Stimulated activated CD8-positive, alpha-beta memory T cell treated with anti-CD3 and anti-CD28 coated beads, Interleukin-7, amount 100 ng/mL, for 1 hour (primary cell): ENCODE results near the gene COL27A1.
"Not testable (repeated sequence)": the region's sequence is repeated elsewhere in the genome, so short reads cannot be mapped to it uniquely, and the experiment has no call there.

Experiments used
- DNase-seq, 2 donors: peaks; one replicate each; pipeline ENCODE4 v3.0.0-alpha.2; 2020; ENCODE audit warnings: low read depth in 2 of 2

COL27A1 gene

DNA sequence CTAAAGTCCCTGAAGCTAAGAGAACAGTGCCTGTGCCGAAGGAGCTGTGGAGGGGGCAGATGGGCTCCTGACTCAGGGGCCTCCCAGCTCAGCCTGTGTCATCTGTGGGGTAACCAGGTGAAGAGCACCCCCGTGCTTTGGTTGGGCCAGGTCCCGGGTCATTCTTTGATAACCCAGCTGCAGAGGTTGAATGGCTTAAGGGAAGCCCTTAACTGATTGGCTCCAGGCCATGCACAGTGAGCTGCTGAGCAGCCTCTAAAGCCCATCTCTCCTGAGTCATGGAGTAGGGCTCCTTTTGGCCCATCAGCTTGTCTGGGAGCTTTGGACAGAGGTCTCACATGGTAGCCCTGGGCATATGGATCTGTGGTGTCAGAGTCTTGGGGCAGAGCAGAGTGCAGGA, 28.7 kb downstream of the COL27A1 start:
- DNase-seq = no peak

DNA sequence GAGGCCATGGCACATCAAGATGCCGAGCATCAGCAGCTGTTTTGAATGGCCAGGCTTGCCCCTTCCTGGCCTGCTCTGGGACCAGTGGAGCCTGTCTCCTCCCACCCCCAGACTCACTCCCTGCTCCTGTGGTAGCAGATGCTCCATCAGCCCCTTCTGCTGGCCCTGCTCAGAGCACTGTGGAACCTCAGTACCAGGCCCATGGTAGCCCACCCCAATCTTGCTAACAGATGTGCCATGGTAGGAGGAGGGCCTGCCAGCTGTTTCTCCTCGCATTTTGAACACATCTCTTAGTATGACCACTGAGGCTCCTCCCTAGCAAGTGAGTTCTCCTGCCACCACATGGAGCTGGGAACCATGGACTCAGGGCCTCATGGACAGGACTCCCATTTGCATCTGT, 29.5 kb downstream of the COL27A1 start:
- DNase-seq = no peak

DNA sequence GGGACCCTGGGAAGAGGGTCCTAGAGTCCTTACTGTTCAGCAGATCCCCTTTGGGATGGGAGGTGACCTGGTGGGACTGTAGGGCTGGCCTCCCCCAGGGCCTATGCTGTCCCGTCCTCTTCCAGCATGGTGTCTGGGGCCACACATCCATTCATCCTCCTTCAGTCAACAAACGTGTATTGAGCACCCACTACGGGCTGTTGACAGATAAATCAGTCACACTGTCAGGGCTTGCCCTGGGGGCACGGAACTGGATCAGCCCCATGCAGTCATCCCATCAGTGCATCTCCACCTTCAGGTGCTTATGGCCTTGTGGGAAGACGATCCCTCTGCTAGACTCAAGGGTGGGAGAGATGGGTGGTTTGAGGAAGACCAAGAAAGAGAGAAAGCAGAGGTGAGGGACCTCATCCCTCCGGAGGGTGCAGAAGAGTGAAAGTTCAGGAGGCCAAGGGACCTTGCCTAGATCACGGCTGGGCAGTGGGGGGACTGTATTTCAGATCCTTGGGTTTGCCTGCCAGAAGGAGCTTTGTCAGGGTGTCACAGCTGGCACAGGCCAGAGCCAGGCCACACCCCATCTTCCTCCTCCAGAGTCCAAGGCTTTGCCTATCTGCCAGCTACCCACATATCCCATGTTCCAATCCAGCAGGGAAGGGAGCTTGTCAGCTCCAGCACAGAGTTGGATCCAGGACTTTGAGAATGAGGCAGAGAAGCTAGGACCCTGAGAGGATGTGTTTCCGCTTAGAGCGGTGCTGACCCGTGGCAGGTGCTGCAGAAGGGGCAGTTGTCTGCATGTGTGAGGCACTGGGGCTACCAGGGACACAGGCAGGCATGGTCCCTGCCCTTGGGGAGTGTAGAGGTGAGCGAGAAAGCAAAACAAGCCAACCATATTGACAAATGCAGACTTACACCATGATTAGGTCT, 30.5 kb downstream of the COL27A1 start:
- no peak for DNase-seq

DNA sequence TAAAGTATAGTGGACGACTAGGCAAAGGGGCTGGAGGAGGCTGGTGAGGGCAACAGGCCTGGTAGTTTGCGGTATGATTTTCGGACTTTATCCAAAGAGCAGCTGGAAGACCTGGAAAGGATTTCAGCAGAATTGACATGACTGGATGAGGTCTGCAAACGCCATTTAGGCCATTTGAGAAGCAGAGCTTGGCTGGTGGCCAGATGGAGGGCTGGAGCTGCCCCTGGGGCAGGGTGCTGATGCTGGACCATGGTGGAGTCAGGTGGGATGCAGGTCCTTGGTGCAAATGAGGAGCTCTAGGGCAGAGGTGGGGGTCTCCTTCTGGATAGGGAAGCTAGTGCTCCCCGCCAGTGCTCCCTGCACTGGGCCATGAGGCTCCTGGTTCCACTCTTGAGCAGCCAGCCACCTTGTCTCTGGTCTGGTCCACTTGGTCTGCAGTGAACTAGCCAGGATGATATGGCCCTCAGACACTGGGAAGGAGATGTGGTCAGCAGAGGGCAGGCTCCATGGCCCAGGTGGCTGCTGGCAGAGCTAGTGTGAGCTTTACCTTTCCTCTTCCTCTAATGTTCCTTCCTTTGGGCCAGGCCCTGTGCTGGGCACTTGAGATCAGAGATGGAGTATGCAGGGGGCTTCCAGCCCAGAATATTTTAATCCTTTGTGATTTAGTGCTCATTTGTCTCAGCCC, 31.4 kb downstream of the COL27A1 start:
- no peak for DNase-seq

DNA sequence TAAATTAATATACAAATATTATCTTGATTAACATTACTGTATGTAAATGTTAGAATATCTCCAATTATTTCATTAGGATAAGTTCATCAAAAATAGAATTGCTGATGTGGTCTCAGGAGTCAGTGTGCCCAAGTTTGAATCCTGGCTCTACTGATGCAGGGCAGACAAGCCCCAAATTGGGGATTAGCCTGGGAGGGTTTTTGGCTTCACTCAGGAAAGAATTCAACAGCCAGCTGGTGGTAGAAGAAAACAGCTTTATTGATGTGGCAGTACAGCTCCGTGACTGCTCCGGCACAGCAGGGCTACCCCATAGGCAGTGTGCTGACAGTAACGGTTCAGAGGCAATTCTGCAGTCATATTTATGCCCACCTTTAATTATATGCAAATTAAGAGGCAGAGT, 32.5 kb downstream of the COL27A1 start:
- no peak for DNase-seq

DNA sequence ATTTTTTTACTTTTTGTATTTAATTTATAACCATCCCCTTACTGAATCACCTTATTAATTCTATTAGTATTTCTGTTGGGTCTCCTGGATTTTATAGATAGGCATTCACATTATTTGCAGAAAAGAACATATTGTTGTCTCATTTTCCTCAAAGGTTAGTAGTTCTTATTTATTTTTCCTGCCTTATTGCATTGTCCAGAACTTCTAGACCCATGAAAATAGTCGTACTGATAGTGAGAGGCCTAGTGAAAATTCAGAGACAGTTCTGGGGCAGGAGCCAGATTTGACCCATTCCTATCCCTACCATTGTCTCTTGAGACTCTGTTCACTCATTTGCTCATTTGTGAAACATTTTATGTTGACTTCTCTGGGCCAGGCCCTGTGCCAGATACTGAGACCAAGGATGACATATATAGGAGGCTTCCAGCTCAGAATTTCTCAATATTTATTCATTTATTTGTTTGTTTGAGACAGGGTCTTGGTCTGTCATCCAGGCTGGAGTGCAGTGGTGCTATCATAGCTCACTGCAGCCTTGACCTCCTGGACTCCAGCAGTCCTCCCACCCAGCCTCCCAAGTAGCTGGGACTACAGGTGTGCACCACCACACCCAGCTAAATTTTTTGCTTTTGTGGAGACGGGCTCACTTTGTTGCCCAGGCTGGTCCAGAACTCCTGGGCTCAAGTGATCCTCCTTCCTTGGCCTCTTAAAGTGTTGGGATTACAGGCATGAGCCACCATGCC, 34.7 kb downstream of the COL27A1 start:
- no peak for DNase-seq

DNA sequence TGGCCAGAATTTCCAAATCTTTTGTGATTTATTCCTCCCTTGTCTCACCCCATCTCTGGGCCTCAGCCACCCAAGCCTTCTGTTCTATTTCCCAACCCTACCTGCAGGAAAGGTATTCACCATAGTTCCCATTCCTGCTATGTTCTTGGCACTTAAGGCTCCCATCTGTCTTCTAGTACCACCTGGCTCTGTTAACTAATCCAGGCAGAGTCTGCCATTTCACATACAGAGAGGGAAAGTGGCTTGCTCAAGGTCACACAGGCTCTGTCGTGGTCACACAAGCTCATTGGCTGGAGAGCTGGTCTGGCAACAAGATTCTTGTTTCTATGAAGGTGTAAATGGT, 35.2 kb downstream of the COL27A1 start:
- DNase-seq = no peak

DNA sequence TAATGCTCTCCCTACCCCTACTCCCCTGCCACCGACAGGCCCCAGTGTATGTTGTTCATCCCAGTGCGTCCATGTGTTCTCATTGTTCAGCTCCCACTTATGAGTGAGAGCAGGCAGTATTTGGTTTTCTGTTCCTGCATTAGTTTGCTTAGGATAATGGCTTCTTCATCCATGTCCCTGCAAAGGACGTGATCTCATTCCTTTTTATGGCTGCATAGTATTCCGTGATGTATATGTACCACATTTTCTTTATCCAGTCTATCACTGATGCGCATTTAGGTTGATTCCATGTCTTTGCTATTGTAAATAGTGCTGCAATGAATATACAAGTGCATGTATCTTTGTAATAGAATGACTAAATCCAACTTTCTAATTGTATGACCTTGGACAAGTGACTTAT, 36.1 kb downstream of the COL27A1 start:
- DNase-seq = not testable (repeated sequence)

DNA sequence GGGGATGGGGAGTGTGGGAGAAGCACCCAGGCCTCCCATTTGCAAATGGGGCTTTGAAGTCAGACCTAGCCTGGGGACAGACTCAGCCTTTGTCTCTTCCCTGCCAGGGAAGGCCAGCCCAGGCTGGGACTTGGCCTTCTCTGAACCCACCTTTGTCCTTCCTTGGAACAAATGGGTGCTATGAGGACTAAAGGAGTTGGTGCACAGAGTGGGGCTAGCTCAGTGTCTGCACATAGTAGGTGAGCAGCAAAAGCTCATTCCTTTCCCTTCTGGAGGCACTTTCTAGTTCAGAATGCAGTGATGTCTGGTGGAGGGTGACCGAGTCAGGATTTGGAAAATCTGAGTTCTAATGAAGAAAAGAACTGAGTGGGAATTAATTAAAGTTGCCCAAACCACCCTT, 37.2 kb downstream of the COL27A1 start:
- DNase-seq = no peak

DNA sequence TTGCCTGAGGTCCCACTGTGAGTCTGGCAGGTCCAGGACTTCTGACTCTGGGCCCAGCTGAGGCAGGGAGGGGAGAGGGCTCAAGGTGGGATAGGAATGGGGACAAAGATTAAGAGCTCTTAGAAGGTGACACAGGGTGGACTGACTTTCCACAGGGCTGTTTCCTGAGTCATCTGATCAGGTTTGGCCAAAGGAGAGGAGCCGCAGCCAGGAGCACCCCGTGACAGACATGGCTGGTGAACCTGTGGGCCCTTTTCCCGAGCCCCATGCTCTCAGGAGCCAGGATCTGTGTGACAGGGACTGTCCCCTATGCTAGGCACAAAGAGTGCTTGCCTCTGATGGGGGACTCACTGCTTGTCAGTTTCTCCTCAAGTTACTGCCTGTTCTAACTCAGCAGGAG, 37.8 kb downstream of the COL27A1 start:
- DNase-seq = no peak

DNA sequence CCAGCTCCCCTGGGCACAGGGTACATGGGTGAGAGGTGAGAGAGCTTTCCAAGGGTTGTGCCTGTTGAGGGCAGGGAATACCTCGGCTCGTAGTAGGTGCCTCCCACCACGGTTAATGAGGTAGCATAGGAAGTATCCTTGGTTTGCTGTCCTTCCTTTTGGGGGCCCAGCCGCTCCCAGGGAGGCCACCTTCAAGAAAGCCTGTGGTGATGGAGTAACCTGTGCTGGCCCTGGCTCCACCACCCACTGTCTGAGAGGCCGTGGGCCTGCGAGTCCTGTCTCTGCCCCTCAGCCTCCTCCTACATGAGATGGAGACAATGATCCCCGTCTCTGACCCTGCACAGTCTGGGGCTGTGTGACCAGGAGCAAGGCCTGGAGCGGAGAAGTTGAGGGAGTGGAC, 40.8 kb downstream of the COL27A1 start:
- no peak for DNase-seq

DNA sequence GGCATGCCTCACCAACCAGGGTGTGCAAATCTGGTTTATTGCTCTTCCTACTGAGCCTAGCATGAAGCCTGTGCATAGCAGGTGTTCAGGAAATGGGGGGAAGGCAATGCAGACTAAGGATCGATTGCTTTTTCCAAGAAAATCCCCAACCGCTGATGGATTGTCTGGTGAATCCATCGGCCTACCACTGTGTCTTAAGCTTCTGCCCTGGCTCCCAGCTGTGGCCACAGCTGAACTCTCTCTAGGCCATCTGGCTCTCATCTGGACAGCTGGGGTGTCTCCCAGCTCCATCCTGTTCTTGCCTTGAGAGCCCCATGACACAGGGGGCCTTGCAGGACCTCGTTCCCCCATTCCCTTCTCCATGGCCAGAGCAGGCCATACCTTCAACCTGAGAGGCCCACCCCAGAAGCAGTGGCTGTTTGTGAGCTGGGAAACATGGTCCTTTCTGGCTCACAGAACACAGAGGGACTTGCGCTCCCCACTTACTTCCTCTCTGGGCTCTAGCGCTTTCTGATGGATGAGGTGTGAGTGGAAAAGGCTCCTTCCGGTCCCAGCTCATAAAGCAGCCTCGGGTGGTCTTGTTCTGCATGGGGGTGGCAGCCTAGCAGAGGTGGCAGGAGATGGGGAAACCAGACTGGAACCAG, 41.8 kb downstream of the COL27A1 start:
- no peak for DNase-seq

DNA sequence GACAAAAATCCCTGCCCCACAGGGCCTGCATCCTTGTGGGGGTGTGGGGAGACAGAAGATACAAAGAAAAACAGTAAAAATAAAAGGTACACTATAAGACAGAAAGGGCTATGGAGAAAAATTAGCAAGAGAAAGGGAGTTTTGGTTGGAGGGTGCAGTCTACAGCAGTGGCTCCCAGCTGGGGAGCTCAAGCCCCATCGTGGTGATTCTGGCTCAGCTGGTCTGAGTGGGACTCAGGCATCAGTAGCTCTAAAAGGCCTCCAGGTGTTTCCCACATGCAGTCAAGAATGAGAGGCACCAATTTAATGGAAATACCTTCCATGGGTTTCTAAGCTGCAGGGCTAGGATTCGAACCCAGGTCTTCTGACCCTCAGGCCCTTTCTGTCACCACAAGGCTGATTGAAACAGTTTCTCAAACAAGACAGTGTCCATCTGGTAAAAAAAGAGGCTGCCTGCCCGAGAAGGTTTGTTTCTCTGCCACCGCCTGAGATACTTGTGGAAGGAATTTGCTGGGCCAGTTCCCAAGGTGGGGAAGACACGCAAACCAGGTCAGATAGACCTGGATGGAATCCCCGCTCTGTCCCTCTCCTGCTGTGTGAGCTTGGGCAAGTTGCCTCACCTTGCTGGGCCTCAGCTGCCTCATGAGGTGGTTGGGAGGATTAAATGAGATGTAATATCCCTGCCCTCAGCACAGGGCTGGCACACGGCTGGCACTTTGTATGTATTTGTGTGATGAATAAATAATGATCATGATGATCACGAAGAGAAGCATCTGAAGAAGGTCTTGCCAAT, 43.1 kb downstream of the COL27A1 start:
- no peak for DNase-seq

DNA sequence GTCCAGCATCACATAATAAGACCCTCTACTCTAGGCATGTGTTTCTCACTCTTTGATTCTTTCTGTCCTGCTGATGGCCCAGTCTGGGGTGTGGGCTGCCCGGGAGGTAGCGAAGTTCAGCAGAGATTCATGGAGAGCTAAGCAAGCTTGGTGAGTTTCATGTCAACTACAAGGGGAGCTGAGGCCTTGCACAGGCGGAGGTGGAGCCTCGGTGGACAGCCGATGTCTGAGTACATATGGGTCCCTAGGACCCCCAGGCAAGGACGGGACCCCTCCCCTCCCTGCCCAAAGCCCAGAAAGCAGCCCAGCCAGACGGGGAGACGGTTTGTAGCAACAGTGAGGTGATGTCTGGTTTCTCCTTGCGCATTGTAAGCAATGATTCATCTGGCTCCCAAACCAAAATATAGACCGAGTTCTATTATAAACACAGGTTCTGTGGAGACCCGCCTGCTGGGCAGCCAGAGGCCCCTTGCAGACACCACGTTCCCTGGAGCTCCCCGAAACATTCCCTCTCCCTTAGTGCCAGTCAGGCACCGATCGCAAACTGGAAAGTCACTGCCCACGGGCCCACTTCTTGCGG, 45.5 kb downstream of the COL27A1 start:
- DNase-seq = no peak

DNA sequence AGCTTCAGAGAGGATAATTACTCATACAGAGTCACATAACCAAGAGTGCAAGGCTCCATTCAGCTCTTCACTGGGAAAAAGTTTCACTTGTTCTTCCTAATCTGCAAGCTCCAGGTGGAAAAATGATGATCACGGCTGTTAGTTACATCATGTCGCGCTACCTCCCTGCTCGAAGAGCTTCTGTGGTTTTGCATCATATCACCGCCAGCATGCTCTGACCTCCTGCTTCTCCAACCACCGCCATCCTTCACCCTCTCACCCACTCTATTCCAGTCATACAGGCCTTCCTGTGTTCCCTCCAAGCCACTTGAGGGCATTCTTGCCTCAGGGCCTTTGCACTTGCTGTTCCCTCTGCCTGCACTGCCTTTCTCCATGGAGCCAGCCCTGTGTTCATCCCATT, 47.1 kb downstream of the COL27A1 start:
- no peak for DNase-seq

DNA sequence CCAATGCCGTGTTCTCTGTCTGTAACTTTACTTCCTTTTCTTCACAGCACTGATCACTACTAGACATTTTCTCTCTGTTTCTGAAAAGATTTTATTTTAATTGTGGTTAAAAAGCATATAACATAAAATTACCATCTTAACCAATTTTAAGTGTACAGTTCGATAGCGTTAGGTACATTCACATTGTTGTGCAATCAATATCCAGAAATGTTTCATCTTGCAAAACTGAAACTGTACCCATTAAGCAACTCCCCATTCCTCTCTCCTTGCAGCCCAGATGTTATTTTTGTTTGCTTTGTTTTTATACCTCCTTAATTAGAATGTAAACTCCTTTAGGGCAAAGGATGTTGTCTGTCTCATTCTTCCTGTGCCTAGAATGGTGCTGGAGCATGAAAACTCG, 47.5 kb downstream of the COL27A1 start:
- DNase-seq = no peak

DNA sequence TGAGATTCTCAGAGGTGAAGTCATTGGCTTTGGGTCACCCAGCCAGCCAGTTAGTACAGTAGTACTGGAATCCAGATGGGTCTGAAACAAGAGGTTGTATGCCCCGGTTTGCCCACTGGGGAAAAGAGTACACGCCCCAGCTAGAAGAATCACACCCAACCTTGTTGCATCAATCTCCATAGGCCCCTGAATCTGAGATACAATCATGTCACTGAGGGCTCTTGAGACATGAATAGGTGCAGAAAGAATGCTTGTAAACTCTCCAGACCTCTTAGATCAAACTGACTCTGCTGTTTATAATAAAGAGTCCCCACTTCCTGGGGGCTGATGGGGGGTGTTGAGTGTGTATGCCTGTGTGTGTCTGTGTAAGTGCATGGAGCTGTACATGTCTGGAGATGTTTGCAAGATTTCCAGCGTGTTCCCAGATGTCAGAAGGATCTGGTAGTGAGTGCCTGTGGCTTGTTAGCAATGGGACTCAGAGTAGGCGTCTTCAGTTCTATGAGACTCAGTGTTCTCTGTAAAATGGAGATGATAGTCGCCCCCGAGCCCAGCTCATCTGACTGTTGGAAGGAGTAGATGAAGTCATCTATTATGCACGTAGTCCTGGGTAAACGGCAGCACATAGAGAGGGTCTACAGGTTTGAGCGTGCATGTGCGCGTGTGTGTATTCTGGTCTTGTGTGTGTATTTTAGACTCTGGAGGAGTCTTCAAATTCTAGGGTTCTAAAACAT, 48.2 kb downstream of the COL27A1 start:
- no peak for DNase-seq

DNA sequence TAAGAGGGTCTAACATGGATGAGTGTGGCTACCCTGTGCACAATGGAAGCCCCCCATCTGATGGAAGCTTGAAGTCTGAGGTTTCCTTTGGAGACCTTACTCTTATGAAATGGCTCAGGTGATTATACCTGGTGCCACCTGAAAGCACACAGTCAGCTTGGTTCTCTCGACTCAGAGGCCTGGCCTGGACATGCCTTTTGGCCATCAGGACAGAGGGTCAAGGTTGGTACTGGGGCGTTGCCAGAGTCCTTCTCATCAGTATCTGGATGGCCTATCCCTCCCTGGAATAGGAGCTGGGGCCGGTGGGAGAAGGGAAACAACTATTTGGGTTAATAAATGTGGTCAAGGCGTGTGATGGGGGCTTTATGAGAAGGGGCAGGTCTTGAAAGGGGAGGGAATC, 48.9 kb downstream of the COL27A1 start:
- DNase-seq = no peak

DNA sequence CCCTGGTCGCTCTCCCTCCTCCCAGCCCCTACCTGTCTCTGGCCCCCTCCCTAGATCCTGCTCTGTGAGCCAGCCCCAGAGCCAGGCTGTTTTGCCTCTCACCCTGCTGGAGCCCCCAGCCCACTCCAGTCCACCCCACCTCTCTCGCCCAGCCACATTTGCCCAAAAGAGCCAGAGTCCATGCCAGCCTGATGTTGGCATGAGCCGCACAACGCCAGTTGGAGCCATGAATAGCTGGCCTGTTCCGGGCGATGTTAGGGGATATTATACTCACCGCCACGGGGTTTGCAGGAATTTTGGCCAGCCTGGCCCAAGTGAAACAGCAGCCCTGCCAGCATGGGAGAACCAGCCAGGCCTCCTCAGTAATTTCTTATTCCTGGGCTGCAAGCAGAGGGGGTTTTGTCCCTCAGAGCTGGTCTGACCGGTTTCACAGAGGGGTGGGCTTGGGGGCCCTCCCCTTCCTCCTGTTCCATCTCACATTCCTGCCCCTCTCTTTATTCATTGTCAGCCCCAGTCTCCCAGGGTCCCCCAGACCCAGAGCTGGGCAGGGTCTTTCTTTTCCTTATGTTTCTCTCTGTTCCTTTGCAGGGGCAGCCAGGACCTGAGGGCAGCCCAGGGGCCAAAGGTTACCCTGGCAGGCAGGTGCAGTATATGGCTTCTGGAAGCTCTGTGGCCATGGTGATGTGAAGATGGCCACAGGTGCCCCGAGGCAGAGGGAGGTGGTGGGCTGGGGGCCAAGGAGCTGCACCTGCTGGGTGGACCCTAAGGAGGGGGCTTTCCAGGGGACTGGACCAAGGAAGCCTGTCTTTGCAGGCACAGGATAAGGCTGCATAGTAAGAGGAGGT, 50.1 kb downstream of the COL27A1 start:
- no peak for DNase-seq
